ENCODE results near the gene GPR39.

GRCh38 chr2:132567682-132568081, 151.1 kb downstream of the GPR39 start:
- no peak for TF ChIP-seq POLR2AphosphoS5 (IDR thresholded peaks at IDR 0.05)
- TF ChIP-seq CTCF (IDR thresholded peaks at IDR 0.05) = no peak
- TF ChIP-seq POLR2A (IDR thresholded peaks at IDR 0.05) = no peak
